Measurements from ENCODE around the gene DPYSL4.
"Not testable (repeated sequence)": the region's sequence is repeated elsewhere in the genome, so short reads cannot be mapped to it uniquely, and the experiment has no call there.

DPYSL4 gene

GRCh38 chr10:132150777-132151176, 36.0 kb upstream of the DPYSL4 start:
- no peak for DNase-seq

- no peak for DNase-seq
Observed at GRCh38 chr10:132151286-132151950, 35.3 kb upstream of the DPYSL4 start.

- no peak for DNase-seq
Observed at GRCh38 chr10:132151951-132152505, 34.7 kb upstream of the DPYSL4 start.

- DNase-seq: no peak
Observed at GRCh38 chr10:132152896-132153580, 33.7 kb upstream of the DPYSL4 start.

GRCh38 chr10:132153616-132154217, 33.0 kb upstream of the DPYSL4 start:
- DNase-seq: no peak

GRCh38 chr10:132154440-132154839, 32.3 kb upstream of the DPYSL4 start:
- DNase-seq: no peak

GRCh38 chr10:132154931-132155330, 31.8 kb upstream of the DPYSL4 start:
- no peak for DNase-seq

GRCh38 chr10:132155723-132156381, 30.9 kb upstream of the DPYSL4 start:
- DNase-seq: no peak

- DNase-seq: no peak
Observed at GRCh38 chr10:132156382-132156781, 30.4 kb upstream of the DPYSL4 start.

GRCh38 chr10:132157101-132157500, 29.6 kb upstream of the DPYSL4 start:
- no peak for DNase-seq

GRCh38 chr10:132158122-132158741, 28.5 kb upstream of the DPYSL4 start:
- peak; percentile 23 to 25 for DNase-seq

GRCh38 chr10:132158823-132159222, 27.9 kb upstream of the DPYSL4 start:
- peak in 1 of 2 donors; percentile 20 for DNase-seq

GRCh38 chr10:132159302-132160230, 27.2 kb upstream of the DPYSL4 start:
- DNase-seq: not testable (repeated sequence)

- DNase-seq: not testable (repeated sequence)
Observed at GRCh38 chr10:132160231-132160630, 26.5 kb upstream of the DPYSL4 start.

GRCh38 chr10:132160834-132161622, 25.7 kb upstream of the DPYSL4 start:
- not testable (repeated sequence) for DNase-seq

- no peak for DNase-seq
Observed at GRCh38 chr10:132162021-132162531, 24.7 kb upstream of the DPYSL4 start.

GRCh38 chr10:132162590-132163277, 24.0 kb upstream of the DPYSL4 start:
- no peak for DNase-seq

GRCh38 chr10:132163278-132163765, 23.4 kb upstream of the DPYSL4 start:
- peak in 1 of 2 donors; percentile 18 for DNase-seq

GRCh38 chr10:132163826-132164515, 22.8 kb upstream of the DPYSL4 start:
- no peak for DNase-seq

Measured in activated CD4-positive, alpha-beta T cell treated with anti-CD3 and anti-CD28 coated beads for 4 hours (primary cell).